Right lobe of liver (tissue), 6 donors: ENCODE results near the gene PLPPR5. TPM values are rescaled to one million over a fixed set of nuclear protein-coding genes. Genes with fewer than 3 reads are reported as not detected.

ENCODE experiments used
- ATAC-seq, 4 donors: fragments of 200-7000 bp; cut with Tn5 transposase; one replicate each; pipeline ENCODE4 v1.9.1; 2020; ENCODE audit warnings: mild to moderate bottlenecking in 4 of 4, moderate library complexity in 4 of 4
- DNase-seq, 3 donors: peaks; one replicate each; pipeline ENCODE4 v3.0.0-alpha.2; 2020
- H3K27ac ChIP-seq, 3 donors: fragments of 200-600 bp; one replicate each; pipeline ENCODE4 v1.8.0; 2022
- H3K27me3 ChIP-seq, 2 donors: fragments of 200-600 bp; one replicate each; pipeline ENCODE4 v1.8.0; 2022
- H3K36me3 ChIP-seq, 4 donors: fragments of 200-600 bp; sonication (generic) in 1 of 4; one replicate each; pipeline versions ENCODE4 v1.5.1 to v1.8.0; 2017 to 2022; ENCODE audit warnings: control low read depth in 1 of 4
- H3K4me1 ChIP-seq, 4 donors: fragments of 200-600 bp; sonication (generic) in 1 of 4; one replicate each; pipeline versions ENCODE4 v1.5.1 to v1.8.0; 2017 to 2022; ENCODE audit warnings: control low read depth in 1 of 4
- H3K4me3 ChIP-seq, 3 donors: fragments of 200-600 bp; one replicate each; pipeline ENCODE4 v1.8.0; 2022
- H3K9me3 ChIP-seq, 4 donors: fragments of 200-600 bp; sonication (generic) in 1 of 4; one replicate each; pipeline versions ENCODE4 v1.5.1 to v1.8.0; 2017 to 2022; ENCODE audit warnings: control low read depth in 1 of 4
- POLR2A ChIP-seq: fragments of 450-650 bp; IDR thresholded peaks from one replicate; pipeline ENCODE4 v1.6.1; 2017; ENCODE audit warnings: antibody characterized with exemption, mild to moderate bottlenecking
- WGBS: methylation state at CpG from one replicate; pipeline ENCODE4 v1.1.6; 2018; ENCODE audit warnings: low coverage, low lambda C conversion rate; ENCODE audit not compliant: insufficient coverage; ENCODE audit errors: missing lambda C conversion rate; 5-methylcytosine and 5-hydroxymethylcytosine counted together
- intact Hi-C, 2 donors: fragments of 100-400 bp; cut with DNase I; formaldehyde crosslinking; loops; one replicate each; pipeline versions ENCODE4 v1.11.2 to v1.14.1; 2022
- total RNA-seq, 6 experiments: library from RNA; depleted of rRNA in 2 of 6; stranded (reverse); fragments of >200 nt in 2 of 6; fragmentation: NEBNext Ultra II Directional in 3 of 6; extraction: Animal tissue kit (Norgen Biotek cat#: 25700) in 3 of 6; gene quantifications; one replicate each; pipeline versions ENCODE4 v1.1.0 to v1.2.4, GENCODE V29; 2016 to 2023
- TF ChIP-seq, protein P1 (sequence below), 4 donors: fragments of 200-600 bp in 3 of 4; fragments of 450-650 bp in 1 of 4; IDR thresholded peaks; one replicate each; pipeline versions ENCODE4 v1.5.1 to v1.8.0; 2016 to 2022; ENCODE audit warnings: antibody characterized with exemption in 4 of 4, mild to moderate bottlenecking in 2 of 4
- donor health status: DM: no; HTN: yes; CAD: no.
- donor health status: DM: no; HTN: no; CAD: no.
- donor health status: DM: no; HTN: no; CAD: no.
- donor health status: DM: no; HTN: yes; CAD: no.
- donor health status: DM: no; HTN: yes; CAD: no.

The PLPPR5 gene
- total RNA-seq, 6 experiments from 2014 or later, result not detected

DNA sequence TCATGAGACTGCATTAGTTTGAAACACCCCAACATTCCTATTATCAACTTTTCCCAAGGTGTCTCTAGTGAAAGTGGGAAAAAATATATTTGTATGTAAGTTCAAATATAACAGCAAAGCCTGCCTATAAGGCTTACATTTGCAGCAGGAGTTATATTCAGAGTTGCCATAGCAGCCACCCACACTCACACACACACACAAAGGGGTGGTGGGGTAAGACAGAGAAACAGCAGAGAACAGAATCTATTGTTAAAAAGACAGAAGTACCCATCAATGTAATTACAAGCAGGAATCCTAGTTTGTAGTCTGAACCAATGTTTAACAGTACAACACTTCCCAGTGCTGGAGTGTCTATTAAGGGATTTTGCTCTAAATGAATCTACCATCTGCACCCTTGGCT lies 55.0 kb downstream of the PLPPR5 start:
- Histone ChIP-seq H3K9me3 (no peaks in the 10 kb centered on the region), H3K27ac (no peak overlapping the region), H3K27me3 (no peaks in the 10 kb centered on the region), H3K4me1 (no peaks in the 10 kb centered on the region), H3K36me3 (no peaks in the 10 kb centered on the region), H3K4me3 (no peak overlapping the region)
- DNase-seq (no peak), ATAC-seq (no peak)
- TF ChIP-seq, protein P1, sequence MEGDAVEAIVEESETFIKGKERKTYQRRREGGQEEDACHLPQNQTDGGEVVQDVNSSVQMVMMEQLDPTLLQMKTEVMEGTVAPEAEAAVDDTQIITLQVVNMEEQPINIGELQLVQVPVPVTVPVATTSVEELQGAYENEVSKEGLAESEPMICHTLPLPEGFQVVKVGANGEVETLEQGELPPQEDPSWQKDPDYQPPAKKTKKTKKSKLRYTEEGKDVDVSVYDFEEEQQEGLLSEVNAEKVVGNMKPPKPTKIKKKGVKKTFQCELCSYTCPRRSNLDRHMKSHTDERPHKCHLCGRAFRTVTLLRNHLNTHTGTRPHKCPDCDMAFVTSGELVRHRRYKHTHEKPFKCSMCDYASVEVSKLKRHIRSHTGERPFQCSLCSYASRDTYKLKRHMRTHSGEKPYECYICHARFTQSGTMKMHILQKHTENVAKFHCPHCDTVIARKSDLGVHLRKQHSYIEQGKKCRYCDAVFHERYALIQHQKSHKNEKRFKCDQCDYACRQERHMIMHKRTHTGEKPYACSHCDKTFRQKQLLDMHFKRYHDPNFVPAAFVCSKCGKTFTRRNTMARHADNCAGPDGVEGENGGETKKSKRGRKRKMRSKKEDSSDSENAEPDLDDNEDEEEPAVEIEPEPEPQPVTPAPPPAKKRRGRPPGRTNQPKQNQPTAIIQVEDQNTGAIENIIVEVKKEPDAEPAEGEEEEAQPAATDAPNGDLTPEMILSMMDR (IDR thresholded peaks at IDR 0.05), result no peak
- no peak for TF ChIP-seq POLR2A
- intact Hi-C loops, result no loop called here

DNA sequence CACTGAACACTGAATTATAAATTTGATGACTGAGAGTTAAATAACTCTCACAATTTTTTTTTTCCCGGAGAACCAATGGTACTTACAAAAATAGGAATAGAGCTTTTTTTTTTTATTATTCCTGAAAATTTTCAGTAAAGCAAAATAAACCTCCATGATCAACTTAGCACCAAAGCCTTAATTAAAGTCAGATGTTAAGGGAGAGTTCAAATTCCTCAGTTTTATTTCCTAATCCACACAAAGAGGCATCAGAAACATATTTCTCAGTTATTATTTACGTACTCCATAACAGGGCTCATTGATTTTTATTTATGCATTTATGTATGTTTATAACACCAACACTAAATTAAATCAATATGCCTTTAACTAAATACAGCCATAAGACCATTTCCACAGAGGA lies 55.5 kb downstream of the PLPPR5 start:
- 25% methylated on average over 2 of the region's 2 CpGs for WGBS
- no peak for ATAC-seq
- H3K4me1 ChIP-seq, result no peaks in the 10 kb centered on the region
- H3K9me3 ChIP-seq, result no peaks in the 10 kb centered on the region
- H3K36me3 ChIP-seq, result no peaks in the 10 kb centered on the region
- no peak overlapping the region for H3K27ac ChIP-seq
- intact Hi-C loops, result no loop called here
- no peak for TF ChIP-seq POLR2A
- TF ChIP-seq, protein P1 (IDR thresholded peaks at IDR 0.05), result no peak
- no peak for DNase-seq
- no peak overlapping the region for H3K4me3 ChIP-seq
- no peaks in the 10 kb centered on the region for H3K27me3 ChIP-seq

- no peaks in the 10 kb centered on the region for H3K36me3 ChIP-seq
- H3K27me3 ChIP-seq, result no peaks in the 10 kb centered on the region
- 61% methylated on average over 3 of the region's 3 CpGs for WGBS
- no peaks in the 10 kb centered on the region for H3K4me1 ChIP-seq
- no peak for ATAC-seq
- no peaks in the 10 kb centered on the region for H3K9me3 ChIP-seq
- H3K27ac ChIP-seq, result no peak overlapping the region
- DNase-seq, result no peak
- no peak overlapping the region for H3K4me3 ChIP-seq
- intact Hi-C loops, result no loop called here
- TF ChIP-seq, protein P1 (IDR thresholded peaks at IDR 0.05), result no peak
- TF ChIP-seq POLR2A, result no peak
Observed at GRCh38 chr1:98947071-98947470, 57.6 kb downstream of the PLPPR5 start.

DNA sequence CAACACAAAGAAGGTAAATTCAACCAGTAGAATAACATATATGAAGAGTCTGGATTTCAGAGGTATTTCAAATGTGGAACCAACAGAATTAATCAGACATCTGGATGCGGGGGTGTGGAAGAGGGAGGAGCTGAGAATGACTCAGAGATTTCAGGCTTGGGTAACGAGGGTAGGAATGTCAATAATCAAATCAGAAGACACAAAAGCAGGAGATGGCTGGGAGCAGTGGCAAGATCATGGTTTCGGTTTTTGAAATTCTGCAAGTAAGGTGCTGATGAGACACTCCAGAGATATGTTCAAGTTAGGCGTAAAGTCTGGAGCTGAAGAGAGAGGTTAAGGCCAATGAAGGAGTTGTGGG lies 64.0 kb downstream of the PLPPR5 start:
- TF ChIP-seq, protein P1 (IDR thresholded peaks at IDR 0.05), result no peak
- no peak for TF ChIP-seq POLR2A
- no peaks in the 10 kb centered on the region for H3K9me3 ChIP-seq
- H3K4me3 ChIP-seq, result no peak overlapping the region
- H3K4me1 ChIP-seq, result no peaks in the 10 kb centered on the region
- no peaks in the 10 kb centered on the region for H3K27me3 ChIP-seq
- DNase-seq (no peak), ATAC-seq (no peak)
- H3K27ac ChIP-seq, result no peak overlapping the region
- H3K36me3 ChIP-seq, result no peaks in the 10 kb centered on the region
- WGBS, result 66% methylated on average over 4 of the region's 4 CpGs
- intact Hi-C loops, result no loop called here

DNA sequence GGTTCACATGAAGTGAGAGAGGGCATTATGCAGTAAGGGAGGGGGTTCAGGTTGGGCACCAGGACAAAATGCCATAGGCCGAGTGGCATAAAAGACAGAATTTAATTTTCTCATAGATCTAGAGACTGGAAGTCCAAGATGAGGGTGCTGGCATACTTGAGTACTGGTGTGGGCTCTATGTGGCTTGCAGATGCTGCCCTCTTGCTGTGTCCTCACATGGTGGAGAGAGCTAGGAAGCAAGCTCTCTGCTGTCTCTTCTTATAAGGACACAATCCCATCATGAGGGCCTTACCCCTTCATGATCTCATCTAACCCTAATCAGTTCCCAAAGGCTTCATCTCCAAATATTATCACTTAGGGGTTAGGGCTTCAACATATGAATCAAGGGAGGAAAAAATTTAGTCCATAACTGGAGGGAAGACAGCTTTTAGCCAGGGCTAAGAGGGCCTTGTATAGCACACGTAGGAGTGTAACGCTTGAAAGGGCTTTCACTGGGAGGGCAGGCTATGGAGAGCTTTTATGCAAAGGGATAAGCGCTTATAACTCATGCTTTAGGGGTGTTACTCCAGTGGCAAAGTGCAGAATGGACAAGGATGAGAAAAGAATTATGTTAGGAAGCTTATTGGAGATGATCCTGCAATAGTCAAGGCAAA lies 64.5 kb downstream of the PLPPR5 start:
- Histone ChIP-seq H3K27me3 (no peaks in the 10 kb centered on the region), H3K27ac (no peak overlapping the region), H3K9me3 (no peaks in the 10 kb centered on the region), H3K4me3 (no peak overlapping the region), H3K4me1 (no peaks in the 10 kb centered on the region), H3K36me3 (no peaks in the 10 kb centered on the region)
- ATAC-seq (no peak), DNase-seq (no peak)
- no peak for TF ChIP-seq POLR2A
- TF ChIP-seq, protein P1 (IDR thresholded peaks at IDR 0.05), result no peak
- intact Hi-C loops, result no loop called here
- WGBS, result 85% methylated on average over 4 of the region's 4 CpGs
